Measurements from ENCODE around the gene RPS23. TPM values are rescaled to one million over a fixed set of nuclear protein-coding genes. Genes with fewer than 3 reads are reported as not detected.

The RPS23 gene
- total and polyA plus RNA-seq, 4 donors = 1,189 to 3,271 (median 1,978) TPM

DNA sequence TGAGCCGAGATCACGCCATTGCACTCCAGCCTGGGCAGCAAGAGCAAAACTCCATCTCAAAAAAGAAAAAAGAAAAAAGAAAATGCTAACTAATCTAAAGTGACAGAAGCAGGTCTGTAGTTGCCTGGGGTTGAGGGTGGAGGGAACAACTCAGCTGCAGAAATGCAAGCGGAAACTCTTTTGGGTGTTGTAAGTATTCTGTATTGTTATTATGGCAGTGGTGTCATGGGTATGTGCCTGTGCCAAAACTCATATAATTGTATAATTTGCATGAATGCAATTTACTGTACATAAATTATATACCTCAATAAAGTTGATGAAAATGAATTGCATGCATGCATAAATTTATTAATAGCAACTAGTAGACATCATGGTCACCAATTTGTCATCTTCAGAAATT is 23.0 kb upstream of the RPS23 start:
- no peak overlapping the region for H3K27ac ChIP-seq (ENCODE audit: low read depth in 1 of 2, low read length in 1 of 2)
- 99% methylated on average over 3 of the region's 3 CpGs for WGBS, 2 donors
- H3K9ac ChIP-seq (ENCODE audit: insufficient read depth in 1 of 2, low read length in 2 of 2) = no peak overlapping the region
- H3K27me3 ChIP-seq (ENCODE audit: control insufficient read depth in 3 of 3, insufficient read depth in 3 of 3, low read length in 2 of 3) = no peaks in the 10 kb centered on the region
- H3K4me1 ChIP-seq (ENCODE audit: control insufficient read depth in 5 of 5, insufficient read depth in 5 of 5, low read length in 5 of 5) = no peaks in the 10 kb centered on the region
- TF ChIP-seq, protein P1, sequence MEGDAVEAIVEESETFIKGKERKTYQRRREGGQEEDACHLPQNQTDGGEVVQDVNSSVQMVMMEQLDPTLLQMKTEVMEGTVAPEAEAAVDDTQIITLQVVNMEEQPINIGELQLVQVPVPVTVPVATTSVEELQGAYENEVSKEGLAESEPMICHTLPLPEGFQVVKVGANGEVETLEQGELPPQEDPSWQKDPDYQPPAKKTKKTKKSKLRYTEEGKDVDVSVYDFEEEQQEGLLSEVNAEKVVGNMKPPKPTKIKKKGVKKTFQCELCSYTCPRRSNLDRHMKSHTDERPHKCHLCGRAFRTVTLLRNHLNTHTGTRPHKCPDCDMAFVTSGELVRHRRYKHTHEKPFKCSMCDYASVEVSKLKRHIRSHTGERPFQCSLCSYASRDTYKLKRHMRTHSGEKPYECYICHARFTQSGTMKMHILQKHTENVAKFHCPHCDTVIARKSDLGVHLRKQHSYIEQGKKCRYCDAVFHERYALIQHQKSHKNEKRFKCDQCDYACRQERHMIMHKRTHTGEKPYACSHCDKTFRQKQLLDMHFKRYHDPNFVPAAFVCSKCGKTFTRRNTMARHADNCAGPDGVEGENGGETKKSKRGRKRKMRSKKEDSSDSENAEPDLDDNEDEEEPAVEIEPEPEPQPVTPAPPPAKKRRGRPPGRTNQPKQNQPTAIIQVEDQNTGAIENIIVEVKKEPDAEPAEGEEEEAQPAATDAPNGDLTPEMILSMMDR (IDR thresholded peaks at IDR 0.05; ENCODE audit: control extremely low read depth, extremely low read depth) = no peak
- no peak overlapping the region for H3K4me3 ChIP-seq
- DNase-seq (no peak), ATAC-seq (ENCODE audit: insufficient read depth, low FRiP score) (no peak)
- H3K36me3 ChIP-seq (ENCODE audit: control insufficient read depth in 4 of 4, insufficient read depth in 4 of 4, low read length in 4 of 4) = peaks cover 0 to 6% (median 0%) of the 10 kb centered on the region in 4 donors
- no peaks in the 10 kb centered on the region for H3K9me3 ChIP-seq (ENCODE audit: control insufficient read depth in 4 of 4, insufficient read depth in 3 of 4, low read length in 3 of 4)

DNA sequence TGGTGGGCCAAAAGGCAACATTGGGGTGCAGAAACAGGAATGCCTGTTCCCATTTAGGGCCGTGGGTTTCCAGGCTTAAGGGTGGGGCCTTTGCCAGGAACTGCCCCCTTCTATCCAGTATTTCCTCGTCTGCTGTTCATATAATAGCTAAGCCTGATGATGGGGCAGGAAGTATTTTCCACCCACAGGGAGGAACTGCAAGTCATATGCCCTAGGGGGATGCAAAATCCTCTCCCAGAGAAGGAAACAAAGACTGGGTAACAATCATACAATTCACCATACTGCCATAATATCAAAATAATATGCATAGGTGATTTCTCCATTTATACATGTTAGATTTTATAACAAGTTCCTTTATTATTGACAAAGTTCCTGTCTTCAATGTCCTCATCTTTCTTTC is 20.5 kb upstream of the RPS23 start:
- no peaks in the 10 kb centered on the region for H3K27me3 ChIP-seq (ENCODE audit: control insufficient read depth in 3 of 3, insufficient read depth in 3 of 3, low read length in 2 of 3)
- no peaks in the 10 kb centered on the region for H3K4me1 ChIP-seq (ENCODE audit: control insufficient read depth in 5 of 5, insufficient read depth in 5 of 5, low read length in 5 of 5)
- H3K27ac ChIP-seq (ENCODE audit: low read depth in 1 of 2, low read length in 1 of 2) = no peak overlapping the region
- ATAC-seq (ENCODE audit: insufficient read depth, low FRiP score) (no peak), DNase-seq (no peak)
- no peak overlapping the region for H3K9ac ChIP-seq (ENCODE audit: insufficient read depth in 1 of 2, low read length in 2 of 2)
- no peak overlapping the region for H3K4me3 ChIP-seq
- H3K36me3 ChIP-seq (ENCODE audit: control insufficient read depth in 4 of 4, insufficient read depth in 4 of 4, low read length in 4 of 4) = no peaks in the 10 kb centered on the region
- TF ChIP-seq, protein P1 (IDR thresholded peaks at IDR 0.05; ENCODE audit: control extremely low read depth, extremely low read depth) = no peak
- WGBS, 2 donors = 44 to 52% methylated on average over 2 of the region's 2 CpGs
- no peaks in the 10 kb centered on the region for H3K9me3 ChIP-seq (ENCODE audit: control insufficient read depth in 4 of 4, insufficient read depth in 3 of 4, low read length in 3 of 4)

DNA sequence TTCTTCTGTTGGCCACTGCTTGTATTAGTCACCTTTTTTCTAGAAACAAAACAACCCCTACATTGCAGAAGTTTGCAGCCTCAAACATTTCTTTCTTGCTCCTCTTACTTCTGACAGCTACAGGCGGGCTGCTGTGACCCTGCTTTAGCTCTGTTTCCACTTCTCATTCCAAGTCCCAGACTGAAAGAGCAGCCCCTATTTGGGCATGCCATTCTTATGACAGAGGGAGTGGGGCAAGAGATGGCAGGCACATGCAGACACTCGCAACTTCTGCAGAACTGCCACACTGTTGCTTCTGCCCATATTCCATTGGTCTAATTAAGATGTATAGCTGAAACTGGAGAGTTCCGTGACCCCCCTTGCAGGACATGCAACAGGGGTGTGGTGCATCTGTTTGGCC is 19.6 kb upstream of the RPS23 start:
- H3K27ac ChIP-seq (ENCODE audit: low read depth in 1 of 2, low read length in 1 of 2) = no peak overlapping the region
- no peaks in the 10 kb centered on the region for H3K36me3 ChIP-seq (ENCODE audit: control insufficient read depth in 4 of 4, insufficient read depth in 4 of 4, low read length in 4 of 4)
- no peak overlapping the region for H3K4me3 ChIP-seq
- TF ChIP-seq, protein P1 (IDR thresholded peaks at IDR 0.05; ENCODE audit: control extremely low read depth, extremely low read depth) = no peak
- no peaks in the 10 kb centered on the region for H3K4me1 ChIP-seq (ENCODE audit: control insufficient read depth in 5 of 5, insufficient read depth in 5 of 5, low read length in 5 of 5)
- 59 to 69% methylated on average over 3 of the region's 3 CpGs for WGBS, 2 donors
- H3K27me3 ChIP-seq (ENCODE audit: control insufficient read depth in 3 of 3, insufficient read depth in 3 of 3, low read length in 2 of 3) = no peaks in the 10 kb centered on the region
- no peak for DNase-seq
- no peak for ATAC-seq (ENCODE audit: insufficient read depth, low FRiP score)
- no peak overlapping the region for H3K9ac ChIP-seq (ENCODE audit: insufficient read depth in 1 of 2, low read length in 2 of 2)
- H3K9me3 ChIP-seq (ENCODE audit: control insufficient read depth in 4 of 4, insufficient read depth in 3 of 4, low read length in 3 of 4) = no peaks in the 10 kb centered on the region

DNA sequence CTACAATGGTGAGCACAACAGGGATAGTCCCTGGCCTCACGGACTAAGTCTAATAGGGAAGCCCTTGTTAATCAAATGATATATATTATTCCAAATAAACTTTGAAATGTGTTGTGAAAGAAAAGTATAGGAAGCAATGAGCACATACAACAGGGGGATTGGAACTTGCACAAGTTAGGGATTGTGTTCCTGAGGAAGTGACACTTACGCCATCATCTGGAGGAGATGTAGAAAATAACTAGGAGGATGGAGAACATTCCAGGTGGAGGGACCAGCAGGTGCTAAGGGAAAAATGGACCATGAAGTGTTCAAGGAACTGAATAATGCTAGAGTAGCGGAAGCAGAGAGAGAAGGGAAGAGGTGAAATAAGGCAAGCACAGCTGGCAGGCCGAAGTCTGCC is 18.8 kb upstream of the RPS23 start:
- TF ChIP-seq, protein P1 (IDR thresholded peaks at IDR 0.05; ENCODE audit: control extremely low read depth, extremely low read depth) = no peak
- H3K4me1 ChIP-seq (ENCODE audit: control insufficient read depth in 5 of 5, insufficient read depth in 5 of 5, low read length in 5 of 5) = peaks cover 0 to 1% (median 0%) of the 10 kb centered on the region in 5 donors
- no peak overlapping the region for H3K9ac ChIP-seq (ENCODE audit: insufficient read depth in 1 of 2, low read length in 2 of 2)
- DNase-seq = no peak
- ATAC-seq (ENCODE audit: insufficient read depth, low FRiP score) = no peak
- H3K36me3 ChIP-seq (ENCODE audit: control insufficient read depth in 4 of 4, insufficient read depth in 4 of 4, low read length in 4 of 4) = no peaks in the 10 kb centered on the region
- H3K27me3 ChIP-seq (ENCODE audit: control insufficient read depth in 3 of 3, insufficient read depth in 3 of 3, low read length in 2 of 3) = no peaks in the 10 kb centered on the region
- H3K9me3 ChIP-seq (ENCODE audit: control insufficient read depth in 4 of 4, insufficient read depth in 3 of 4, low read length in 3 of 4) = no peaks in the 10 kb centered on the region
- H3K4me3 ChIP-seq = no peak overlapping the region
- H3K27ac ChIP-seq (ENCODE audit: low read depth in 1 of 2, low read length in 1 of 2) = no peak overlapping the region
- WGBS, 2 donors = 80 to 93% methylated on average over 4 of the region's 4 CpGs
